22Rv1 (cell line): ENCODE measurements around the gene EXD2.

ENCODE experiments used
- H3K27ac ChIP-seq: fragments of 450-650 bp; 2 replicates; pipeline ENCODE4 v1.5.1; 2017
- ZFX ChIP-seq: fragments of 450-650 bp; IDR thresholded peaks from 2 replicates; pipeline ENCODE4 v1.6.1; 2017; ENCODE audit warnings: antibody characterized with exemption, borderline replicate concordance
- TF ChIP-seq, protein P1 (sequence below): fragments of 450-650 bp; IDR thresholded peaks from 2 replicates; pipeline ENCODE4 v1.5.1; 2017; ENCODE audit warnings: mild to moderate bottlenecking

Gene EXD2, protein sequence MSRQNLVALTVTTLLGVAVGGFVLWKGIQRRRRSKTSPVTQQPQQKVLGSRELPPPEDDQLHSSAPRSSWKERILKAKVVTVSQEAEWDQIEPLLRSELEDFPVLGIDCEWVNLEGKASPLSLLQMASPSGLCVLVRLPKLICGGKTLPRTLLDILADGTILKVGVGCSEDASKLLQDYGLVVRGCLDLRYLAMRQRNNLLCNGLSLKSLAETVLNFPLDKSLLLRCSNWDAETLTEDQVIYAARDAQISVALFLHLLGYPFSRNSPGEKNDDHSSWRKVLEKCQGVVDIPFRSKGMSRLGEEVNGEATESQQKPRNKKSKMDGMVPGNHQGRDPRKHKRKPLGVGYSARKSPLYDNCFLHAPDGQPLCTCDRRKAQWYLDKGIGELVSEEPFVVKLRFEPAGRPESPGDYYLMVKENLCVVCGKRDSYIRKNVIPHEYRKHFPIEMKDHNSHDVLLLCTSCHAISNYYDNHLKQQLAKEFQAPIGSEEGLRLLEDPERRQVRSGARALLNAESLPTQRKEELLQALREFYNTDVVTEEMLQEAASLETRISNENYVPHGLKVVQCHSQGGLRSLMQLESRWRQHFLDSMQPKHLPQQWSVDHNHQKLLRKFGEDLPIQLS

GRCh38 chr14:69191340-69192111 is at the start of gene EXD2:
Gene EXD2 (plus strand): TSS chr14:69191498. CDS start chr14:69209471, 17,973 bp downstream.
- TF ChIP-seq ZFX = no peak
- TF ChIP-seq, protein P1, sequence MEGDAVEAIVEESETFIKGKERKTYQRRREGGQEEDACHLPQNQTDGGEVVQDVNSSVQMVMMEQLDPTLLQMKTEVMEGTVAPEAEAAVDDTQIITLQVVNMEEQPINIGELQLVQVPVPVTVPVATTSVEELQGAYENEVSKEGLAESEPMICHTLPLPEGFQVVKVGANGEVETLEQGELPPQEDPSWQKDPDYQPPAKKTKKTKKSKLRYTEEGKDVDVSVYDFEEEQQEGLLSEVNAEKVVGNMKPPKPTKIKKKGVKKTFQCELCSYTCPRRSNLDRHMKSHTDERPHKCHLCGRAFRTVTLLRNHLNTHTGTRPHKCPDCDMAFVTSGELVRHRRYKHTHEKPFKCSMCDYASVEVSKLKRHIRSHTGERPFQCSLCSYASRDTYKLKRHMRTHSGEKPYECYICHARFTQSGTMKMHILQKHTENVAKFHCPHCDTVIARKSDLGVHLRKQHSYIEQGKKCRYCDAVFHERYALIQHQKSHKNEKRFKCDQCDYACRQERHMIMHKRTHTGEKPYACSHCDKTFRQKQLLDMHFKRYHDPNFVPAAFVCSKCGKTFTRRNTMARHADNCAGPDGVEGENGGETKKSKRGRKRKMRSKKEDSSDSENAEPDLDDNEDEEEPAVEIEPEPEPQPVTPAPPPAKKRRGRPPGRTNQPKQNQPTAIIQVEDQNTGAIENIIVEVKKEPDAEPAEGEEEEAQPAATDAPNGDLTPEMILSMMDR = no peak
- peak within 1 kb of the TSS; percentile 73 for H3K27ac ChIP-seq

- TF ChIP-seq, protein P1 = no peak
- no peak for TF ChIP-seq ZFX
- no peak overlapping the region for H3K27ac ChIP-seq
Observed at GRCh38 chr14:69141550-69141949, 49.7 kb upstream of the EXD2 start.

- H3K27ac ChIP-seq = no peak overlapping the region
- TF ChIP-seq ZFX = no peak
- TF ChIP-seq, protein P1 = no peak
Observed at GRCh38 chr14:69142101-69142500, 49.2 kb upstream of the EXD2 start.

DNA sequence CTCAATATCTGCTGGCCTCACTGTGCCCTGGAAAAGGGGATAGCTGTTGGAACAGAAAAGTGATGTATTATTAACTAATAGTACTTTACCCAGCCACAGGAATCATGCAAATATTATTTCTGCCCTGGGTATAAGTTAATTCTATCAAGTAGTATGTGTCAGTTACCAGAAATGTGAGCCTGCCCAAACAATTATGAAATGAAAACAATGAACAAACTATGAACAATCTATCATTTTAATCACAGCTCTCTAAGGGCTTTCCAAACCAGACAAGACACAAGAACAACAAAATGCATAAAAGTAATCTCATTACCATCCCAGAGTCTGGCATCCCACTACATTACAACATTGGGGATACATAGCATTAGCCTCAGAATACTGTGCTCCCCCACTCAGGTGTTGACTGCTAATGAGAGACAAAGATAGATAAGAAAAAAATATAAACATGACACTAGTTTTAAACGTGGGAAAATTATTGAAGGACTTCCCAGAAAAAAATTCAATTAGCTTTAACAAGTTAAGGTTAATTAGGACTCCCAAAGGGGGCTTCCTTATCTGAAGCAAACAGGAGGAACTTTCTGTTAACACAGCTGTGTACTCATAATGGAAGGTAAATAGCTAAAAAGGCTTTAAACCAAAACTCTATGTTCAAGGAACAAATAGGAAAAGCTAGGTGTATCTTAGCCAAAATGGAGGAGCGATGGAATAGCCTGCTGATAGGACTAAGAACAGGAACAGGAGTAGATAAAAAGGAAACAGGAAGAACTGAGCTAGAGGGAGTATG is 41.6 kb upstream of the EXD2 start:
- no peak overlapping the region for H3K27ac ChIP-seq
- TF ChIP-seq ZFX = no peak
- TF ChIP-seq, protein P1 = no peak

DNA sequence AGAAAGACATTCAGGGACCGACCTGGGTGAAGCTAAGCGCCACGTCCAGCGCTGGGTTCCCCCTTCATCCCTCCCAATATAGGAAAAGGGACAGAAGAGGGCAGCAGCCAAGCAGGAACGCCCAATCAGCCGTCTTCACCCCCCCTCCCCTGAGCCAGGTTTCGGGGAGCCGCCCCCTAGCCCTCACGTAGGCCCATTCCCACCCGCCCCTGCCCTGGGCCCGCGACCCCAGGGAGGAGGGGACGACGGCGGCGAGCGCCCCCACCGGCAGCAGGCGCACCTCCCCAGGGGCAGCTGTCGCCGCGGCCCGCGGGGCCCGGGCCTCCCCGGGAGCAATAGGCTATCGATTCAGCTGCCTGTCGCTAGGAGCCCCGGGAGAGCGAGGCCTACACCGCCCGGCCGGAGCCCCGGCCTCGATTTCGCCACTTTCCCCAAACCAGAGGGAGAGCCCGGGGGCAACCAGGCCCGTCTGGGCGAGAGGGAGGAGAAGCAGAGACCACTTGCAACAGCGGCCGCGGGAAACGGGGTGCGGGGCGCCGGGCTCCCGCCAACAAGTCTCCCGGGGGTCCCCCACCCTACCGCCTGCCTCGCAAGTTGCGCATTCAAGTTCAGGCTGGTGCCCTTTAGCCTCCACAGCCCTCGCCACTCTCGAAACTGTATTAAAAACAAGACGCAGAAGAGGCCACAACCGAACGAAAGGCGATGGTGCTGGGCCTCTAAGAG is 39.7 kb upstream of the EXD2 start:
- peak overlapping the region; percentile 68 for H3K27ac ChIP-seq
- TF ChIP-seq ZFX = no peak
- TF ChIP-seq, protein P1 = peak; percentile 70

GRCh38 chr14:69152181-69152901 is 39.0 kb upstream of the EXD2 start:
- peak overlapping the region; percentile 68 for H3K27ac ChIP-seq
- TF ChIP-seq ZFX = no peak
- TF ChIP-seq, protein P1 = no peak
